NCI-H69 (cell line): Measurements from ENCODE around the gene DNAH1.

Experiments used
- DNase-seq: peaks from one replicate; lab custom pipeline; 2025; lab: John Stamatoyannopoulos, UW

Gene DNAH1

DNA sequence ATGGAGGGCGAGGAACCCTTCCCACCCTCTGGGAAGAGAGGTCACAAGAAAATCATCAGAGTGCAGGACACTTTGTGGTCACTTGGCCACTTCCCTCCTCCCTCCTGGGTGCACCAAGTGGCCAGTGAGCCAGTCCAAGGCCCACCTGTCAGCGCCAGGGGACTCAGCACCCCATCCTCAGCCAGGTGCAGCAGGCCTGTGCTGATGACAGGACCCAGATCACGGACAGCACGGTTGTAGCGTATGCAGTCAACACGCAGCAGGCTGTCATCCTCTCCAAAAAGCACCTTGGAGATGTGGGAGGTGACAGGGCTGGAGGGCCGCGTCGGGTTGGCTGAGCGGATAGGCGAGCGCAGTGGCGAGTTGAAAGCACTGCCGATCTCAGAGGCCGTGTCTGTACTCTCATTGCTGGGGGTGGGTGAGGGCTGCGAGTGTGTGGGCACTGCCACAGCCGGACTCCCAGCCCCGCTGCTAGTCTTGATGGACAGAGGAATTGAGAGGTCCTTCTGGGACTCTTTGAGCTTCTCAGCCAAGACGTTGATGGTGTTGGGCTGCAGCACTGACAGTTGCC, 87.2 kb downstream of the DNAH1 start:
- DNase-seq: no peak

DNA sequence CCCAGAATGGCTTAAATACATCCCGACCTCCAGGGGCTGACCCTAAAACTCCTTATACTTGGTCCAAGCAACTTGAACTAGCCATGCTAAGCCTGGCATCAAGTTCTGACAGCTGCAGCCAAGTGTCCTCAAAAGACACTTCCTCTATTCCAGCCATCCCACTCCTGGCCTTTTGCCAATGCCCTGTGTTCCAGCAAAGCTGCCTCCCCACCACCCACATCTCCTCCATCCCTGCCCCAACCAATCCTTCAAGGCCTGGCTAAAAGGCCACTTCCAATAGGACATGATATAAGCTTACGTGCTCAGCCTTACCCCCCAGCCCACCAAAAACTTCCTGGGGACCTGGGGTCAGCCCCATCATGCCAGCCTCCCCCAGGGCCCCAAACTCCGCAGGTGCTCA, 87.8 kb downstream of the DNAH1 start:
- no peak for DNase-seq

DNA sequence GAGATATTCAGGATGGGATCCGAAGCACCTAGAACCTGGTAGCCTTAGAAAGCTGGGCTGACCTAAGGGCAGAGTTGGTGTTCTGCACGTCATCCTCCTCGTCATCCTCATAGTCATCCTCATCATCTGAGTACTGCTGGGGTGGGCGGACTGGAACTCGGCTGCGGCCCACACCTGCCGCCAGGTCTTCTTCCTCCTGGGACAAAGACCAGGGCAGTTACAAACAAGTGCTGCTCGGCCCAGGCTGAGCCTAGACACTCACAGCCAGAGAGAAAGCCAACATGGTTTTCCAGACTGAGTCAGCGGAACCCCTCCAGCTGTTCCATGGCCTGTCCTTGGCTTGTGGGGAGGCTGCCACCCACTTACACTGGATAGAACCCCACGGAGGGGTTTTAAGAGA, 88.3 kb downstream of the DNAH1 start:
- no peak for DNase-seq

DNA sequence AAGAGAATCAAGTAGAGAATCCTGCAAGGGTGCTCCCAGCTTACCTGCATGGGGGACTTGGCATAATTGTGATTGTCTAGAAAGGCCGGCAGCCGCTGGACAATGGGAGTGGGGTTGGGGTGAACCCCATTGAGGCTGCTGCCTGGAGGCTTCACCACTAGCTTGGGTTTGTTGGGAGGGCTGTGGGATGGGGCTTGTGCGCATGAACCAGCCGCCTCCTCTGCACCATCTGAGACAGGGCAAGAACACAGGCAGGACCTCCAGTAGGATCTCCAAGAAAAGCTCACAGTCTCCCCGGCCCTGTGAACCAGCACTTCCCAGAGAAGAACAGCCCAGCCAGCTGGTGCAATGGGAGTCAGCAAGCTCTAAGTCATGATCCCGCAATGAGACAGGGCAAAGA, 88.9 kb downstream of the DNAH1 start:
- DNase-seq: no peak

DNA sequence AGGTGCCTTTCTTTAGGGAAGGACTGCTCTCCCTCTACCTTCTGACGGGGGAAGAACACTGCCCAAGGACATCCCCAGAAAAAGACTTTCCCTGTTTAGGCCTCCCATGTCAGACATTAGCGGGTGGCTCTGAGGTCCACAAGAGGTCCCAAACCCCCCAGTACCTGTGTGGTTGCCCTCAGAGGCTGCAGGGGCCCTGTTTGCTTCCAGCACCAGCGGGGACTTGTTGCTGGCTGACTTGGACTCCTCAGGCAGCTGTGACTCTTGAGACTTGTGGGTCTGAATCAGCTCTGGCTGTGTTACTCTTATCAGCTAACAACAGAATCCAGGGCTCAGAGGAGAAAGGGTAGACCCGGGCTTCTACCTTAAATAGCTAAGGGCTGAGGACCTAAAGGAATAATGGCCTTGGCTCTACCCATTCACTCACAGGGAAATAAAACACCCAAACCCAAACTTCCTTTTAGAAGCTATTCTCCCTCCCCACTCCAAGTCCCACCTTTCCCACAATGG, 89.5 kb downstream of the DNAH1 start:
- no peak for DNase-seq

DNA sequence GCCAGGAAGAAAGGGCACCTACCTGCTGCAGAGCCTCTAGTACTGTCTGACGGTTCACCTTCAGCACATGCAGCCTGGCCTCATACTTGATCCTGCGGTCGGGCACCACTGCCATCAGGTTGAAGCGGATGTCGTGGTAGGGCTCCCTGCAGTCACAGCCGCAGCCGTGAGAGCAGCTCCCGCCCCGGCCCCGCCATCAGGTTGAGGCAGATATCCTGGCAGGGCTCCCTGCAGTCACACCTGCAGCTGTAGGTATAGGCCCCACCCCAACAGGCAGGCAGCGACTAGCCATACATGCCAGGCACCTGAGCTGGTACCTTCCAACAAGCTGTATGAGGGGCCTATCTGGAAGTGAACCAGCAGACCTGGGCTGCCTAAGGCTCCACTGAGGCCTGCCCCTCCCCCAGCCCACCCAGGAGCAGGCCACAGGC, 90.1 kb downstream of the DNAH1 start:
- DNase-seq: no peak

DNA sequence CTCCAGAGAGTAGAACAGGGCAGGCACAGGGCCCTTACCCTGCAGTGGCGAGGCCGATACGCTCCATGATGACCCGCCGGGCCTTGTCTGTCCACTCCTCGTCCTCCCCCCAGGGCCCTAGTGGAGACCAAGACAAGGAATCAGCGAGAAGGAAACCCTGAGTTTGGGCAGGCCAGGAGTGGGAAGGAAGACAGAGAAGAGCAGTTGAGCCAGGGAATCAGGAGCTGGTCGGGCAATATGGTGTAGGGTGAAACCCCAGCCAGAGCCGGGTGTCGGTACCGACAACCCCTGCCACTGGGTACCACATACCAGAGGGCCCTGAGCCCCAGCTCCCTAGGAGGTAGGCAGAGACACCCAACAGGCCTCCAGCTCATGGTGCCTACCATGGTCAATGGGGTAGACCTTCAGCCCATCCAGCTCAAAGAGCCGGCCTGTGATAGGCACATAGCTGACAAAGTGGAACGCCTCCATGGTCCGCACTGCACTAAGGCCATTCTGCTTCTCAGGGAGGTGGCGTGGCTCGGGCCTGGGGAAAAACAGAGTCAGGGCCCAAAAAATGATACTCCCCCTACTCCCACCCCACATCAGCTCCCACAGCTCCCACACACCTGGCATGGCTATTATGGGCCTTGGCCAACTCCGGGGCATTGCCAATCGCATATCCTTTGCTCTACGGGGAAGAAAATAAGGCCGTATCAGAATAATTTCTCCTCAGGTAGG, 90.8 kb downstream of the DNAH1 start:
- no peak for DNase-seq

DNA sequence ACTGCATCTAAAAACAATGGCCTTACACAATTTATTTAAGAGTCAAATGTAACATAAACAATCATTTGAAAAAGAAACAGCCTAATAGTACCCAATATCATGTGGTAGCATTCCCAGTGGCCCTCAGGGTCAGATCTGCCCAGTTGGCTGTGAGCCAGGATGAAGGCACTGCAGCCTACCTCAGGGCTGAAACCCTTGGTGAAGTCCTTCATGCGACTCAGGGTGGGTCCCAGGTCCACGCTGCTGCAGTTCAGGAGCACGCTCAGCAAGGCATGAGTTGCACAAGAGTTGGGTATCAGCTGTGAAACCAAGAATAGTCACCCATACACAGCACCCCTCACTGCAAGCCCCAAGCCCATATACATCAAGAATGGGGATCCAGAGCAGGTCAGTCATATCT, 91.7 kb downstream of the DNAH1 start:
- no peak for DNase-seq

DNA sequence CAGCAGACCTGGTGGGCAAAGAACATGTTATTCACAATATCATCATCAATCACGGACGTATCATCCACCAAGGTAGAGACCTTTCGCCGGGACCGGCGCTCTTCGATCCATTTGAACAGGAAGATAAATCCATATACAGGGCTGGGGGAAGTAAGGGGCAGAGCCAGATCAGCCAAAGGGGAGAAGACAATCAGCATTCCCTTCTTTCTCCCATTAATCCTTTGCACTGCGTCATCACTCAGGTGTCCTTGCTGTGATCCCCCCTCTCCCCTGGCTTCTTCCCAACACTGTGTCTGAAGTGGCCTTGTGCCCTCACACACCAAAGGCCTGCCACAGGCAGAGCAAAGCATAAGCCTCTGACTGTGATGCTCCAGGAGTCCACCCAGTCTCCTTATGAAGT, 92.3 kb downstream of the DNAH1 start:
- DNase-seq: no peak

DNA sequence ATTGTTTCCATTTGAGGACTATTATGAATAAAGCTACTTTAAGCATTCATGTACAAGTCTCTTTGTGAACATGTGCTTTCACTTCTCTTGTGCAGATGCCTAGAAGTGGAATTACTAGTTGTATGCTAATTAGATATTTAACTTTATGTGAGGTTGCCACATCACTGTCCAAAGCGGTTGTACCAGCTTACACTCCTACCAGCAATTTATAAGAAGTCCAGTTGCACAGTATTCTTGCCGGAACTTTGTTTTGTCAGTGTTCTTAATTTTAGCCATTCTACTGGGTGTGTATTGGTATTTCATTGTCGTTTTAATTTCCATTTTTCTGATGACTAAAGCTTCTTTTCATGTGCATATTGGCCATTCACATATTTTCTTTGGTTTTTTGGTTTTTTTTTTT, 99.7 kb downstream of the DNAH1 start:
- no peak for DNase-seq

DNA sequence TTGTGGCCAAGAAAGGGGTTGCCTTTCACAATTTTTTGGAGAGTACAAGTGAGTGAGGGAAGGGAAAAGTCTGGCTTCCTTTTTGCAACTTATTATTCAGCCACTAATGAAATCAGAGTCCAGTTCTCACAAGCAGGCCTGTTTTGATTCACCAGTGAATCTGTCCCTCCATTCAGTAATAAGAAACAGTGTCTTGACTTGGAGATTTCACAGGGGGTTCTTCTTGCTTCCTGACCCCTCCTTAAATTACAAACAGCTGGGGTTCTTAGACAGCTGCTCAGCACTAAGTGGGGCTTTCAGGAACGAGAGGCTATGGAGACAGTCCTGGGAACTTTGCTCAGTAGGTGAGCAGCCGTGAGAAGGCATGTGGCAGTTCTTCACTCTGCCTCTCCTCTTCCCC, 104.3 kb downstream of the DNAH1 start:
- DNase-seq: no peak

DNA sequence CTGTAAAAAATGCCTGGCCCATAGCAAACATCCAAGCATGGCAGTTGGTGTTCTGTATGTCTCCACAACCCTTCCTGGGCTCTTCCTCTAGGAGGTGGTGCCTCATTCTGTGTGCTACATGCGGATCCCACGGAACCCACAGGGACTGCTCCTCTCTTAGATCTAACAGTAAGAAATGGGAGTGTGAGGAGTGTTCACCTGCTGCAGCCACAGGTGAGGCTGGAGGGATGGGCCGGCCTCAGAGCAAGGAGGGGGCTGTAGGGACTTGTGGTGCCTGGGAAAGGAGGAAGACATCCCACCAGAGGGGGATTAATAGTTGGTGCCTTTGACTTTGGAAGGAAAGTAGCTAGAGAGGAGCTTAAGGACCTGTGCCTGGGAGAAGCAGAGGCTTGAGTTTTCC, 106.5 kb downstream of the DNAH1 start:
- DNase-seq: no peak

DNA sequence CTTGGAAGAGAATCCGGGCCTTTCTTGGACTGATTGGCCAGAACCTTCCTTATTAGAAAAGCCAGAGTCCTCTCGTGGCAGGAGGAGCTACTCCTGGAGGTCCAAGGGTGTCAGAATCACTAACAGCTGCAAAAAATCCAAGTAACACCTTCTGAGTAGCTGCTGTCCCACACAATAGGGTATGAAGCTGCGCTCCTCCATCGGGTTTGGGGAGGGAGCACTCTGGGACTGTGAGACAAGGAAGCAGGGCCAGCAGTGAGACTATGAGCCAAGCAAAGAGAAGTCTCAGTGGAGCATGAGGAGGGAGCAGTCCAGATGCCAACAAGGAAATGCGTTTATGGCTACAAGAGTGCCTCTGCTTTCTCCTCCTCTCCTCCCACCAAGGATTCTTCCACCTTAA, 107.1 kb downstream of the DNAH1 start:
- no peak for DNase-seq

DNA sequence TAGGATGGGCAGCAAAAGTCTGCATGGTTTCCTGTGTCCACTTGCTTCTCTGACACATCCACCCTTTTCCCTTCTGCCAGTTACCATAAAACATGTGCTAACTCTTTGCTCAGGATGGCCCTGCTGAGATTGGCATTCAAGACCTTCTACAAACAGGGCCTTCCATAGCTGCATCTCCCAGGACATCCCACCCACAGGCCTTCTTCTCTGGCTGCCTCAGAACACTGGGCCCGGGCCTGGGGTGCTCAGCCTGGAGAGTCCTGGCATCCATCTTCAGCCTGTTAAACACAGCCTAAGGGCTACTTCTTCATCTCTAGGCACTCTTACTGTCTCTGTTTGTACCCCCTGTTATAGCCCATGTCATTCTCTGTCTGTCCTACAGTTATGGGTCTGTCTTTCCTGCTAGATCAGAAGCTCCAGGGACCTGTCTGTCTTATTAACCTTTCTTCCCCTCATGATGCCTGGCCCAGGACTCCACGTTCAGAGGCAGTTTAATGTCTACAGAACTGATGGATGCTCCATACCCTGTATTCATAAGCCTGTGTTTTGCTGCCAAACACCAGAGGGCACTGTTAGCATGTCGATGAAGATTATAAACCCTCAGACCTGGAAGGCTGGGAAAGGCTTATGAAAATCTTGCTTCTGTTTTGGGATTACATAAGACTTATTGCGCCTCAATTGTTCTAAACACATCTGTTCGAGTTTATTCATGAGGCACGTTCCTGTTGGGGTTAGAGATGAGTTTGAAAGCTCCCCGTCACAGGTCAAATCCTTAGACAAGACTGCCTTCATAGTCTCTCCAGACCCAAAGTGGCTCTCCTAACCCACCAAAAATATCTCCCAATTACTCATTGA, 112.3 kb downstream of the DNAH1 start:
- DNase-seq: peak; percentile 68

DNA sequence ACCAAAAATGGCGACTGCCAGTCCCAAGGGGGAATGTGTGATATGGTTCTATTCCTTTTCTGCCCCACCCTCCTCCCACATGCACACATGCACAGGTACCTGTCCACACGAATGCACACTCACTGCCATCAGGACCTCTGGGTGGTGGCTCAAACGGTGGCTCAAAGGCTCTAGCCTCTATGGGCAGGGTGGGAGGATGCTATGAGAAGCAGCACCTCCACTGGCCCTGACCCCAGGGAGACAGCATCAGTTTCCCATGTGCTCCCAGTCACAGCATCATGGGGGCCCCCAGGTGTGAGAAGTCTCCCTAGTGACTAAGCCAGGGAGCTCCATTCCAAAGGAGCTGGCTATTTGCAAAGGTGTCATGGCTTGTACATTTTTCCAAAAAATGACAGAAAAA, 112.9 kb downstream of the DNAH1 start:
- no peak for DNase-seq

DNA sequence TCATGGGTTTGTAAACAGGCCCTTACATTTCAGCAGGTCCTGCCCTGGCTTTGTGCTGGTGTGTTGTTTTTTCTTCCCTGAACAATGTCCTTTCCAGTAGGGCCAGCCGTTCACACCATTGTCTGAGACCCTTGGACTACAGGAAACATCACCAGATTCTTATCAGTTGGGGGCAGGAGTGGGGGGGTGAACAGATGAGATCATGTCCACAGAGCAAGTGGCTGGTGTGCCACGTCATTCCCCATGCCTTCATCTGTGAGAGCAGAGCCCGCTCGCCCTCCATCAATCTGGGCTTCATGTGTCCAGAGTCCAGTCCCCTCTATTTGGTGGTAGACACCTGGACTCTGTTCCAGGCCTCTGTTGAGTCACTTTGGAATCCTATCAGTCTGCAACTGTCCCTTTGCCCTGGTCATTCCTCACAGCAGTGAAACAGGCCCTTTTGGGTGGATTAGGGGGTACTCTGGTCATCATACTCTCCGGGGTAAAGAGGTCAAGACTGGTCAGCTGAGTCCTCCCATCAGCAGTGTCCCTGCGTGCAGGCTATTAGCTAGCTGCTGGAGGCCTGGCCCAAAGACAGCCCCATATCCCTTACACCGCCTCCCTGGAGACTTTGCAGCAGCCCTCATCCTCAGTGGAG, 113.8 kb downstream of the DNAH1 start:
- DNase-seq: no peak

DNA sequence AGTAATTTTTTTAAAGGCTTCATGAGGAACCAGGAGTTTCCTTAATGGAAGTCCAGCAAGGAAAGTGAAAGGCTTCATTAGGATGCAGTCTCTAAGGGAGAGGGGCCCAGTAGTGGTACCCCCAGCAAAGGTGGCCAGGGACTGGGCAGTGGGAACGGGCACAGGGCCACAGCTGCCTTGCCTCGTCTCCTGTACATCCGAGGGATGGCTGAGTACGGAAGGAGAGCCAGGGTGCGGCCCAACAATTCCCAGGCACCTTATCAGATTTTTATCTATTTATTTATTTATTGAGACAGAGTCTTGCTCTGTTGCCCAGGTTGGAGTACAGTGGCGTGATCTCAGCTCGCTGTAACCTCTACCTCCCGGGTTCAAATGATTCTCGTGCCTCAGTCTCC, 114.3 kb downstream of the DNAH1 start:
- DNase-seq: no peak

DNA sequence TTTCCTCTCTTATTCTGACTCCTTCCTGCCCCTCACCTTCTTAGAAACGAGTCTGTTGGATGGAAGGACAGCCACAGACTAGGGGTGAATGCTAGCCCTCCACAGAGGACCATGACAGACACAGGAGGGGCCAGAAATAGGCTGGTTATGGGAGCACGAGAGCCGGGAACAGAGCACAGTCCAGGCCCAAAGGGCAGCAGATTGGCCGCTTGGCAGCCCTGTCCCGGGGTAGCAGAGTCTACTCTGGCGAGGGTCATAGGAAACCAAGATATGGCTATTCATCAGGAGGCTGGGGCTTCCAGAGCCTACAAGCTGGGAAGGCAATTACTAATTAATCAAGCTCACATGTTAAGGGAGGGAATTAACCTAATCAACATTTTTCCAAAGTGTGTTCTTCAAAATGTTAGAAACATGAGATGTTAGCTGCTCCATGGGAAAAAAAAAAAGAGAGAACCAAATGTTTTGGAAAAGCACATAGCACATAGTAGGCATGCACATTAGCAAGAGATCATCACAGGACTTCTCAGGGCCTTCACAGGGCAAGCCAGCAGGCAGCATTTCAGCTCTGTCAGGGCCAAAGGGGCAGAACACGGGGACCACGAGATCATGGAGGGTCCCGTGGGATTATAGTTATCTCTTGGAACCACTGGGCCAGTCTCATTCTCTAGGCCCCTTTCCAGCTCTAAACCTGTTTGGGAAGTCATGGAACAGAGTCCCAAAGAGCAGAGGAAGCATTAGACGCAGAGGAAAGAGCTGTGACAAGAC, 115.5 kb downstream of the DNAH1 start:
- DNase-seq: no peak

DNA sequence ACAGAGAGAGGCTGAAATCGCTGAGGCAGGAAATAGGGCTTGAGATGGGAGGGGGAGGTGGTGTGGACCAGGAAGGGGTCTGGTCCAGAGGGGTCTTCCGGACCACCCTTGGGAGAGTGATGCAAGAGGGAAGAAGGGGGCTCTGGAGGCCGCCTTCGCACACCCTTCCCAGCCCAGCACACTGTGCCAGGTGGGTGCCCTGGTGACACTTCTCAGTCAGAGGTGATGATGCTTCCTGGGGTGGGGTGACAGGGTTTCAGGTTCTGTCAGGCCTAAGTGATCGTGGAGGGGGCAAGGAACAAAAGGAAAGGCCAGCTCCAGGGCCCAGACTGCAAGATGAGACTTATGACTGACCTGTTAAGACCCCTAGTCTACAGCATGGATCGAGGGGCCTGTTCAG, 116.1 kb downstream of the DNAH1 start:
- DNase-seq: no peak

DNA sequence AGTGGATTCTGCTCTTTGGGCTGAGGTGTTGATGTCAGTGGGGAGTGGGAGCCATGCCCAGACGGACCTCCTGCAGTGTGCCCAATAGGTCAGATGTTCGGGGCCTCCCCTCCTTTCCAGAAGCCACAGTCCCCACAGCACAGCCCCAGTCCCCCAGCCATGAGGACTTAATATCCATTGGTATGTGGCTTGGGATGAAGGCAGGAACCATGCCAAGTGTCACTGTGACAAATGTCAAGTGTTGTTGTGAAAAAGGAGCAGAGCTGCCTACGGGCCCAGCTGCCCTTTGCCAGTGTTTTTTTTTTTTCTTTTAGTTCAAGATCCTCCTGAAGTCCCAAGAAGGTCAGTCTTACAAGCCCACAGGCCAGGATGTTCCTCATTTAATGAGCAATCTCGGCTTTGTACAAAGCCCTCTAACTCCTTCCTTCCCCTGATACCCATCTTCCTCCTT, 116.6 kb downstream of the DNAH1 start:
- no peak for DNase-seq

DNA sequence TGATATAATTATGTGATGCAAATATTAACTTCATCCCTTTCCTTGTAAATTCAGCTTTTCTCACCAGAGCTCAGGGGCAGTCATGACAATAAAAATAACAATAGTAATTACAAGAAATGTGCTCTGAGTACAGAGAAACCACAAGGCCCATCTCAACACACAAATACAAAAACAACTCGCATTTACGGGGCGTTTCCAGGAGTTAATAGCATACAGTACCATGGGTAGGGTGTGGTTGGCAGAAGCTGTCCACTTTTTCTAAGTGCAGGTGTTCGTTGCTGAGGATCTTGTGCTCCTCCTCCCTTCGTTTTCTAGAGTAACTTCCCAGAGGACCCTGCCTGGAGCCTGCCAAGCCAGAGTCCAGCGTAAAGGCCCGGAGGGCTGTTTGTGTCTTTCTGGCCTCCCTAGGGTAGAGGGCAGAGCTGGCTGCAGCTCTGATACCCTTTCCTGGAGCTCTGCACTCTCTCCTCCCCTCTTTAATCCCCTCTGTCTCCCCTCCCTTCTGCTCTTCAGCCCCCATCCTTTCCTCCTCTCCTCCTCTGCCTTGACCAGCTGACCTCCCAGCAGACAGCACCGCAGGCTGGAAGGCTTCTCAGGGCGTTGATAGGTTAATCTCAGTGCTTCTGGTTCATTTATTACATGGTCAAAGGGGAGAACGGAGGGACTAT, 117.3 kb downstream of the DNAH1 start:
- DNase-seq: no peak
